GM12875 (cell line): ENCODE data around the gene FYTTD1.

Experiments
- H3K4me3 ChIP-seq: one replicate; pipeline ENCODE4 v1.5.1; 2011; ENCODE audit warnings: low read depth, low read length, control low read depth
- CTCF ChIP-seq: IDR thresholded peaks from 2 replicates; pipeline ENCODE4 v1.5.1; 2011; ENCODE audit warnings: low read depth, mild to moderate bottlenecking, control low read depth, inconsistent platforms, low read length, moderate library complexity, borderline replicate concordance; ENCODE audit not compliant: insufficient read depth

FYTTD1 gene

GRCh38 chr3:197742787-197743186, 6.9 kb upstream of the FYTTD1 start:
- H3K4me3 ChIP-seq, result no peak overlapping the region
- TF ChIP-seq CTCF, result no peak

GRCh38 chr3:197746209-197746608, 3.5 kb upstream of the FYTTD1 start:
- no peak overlapping the region for H3K4me3 ChIP-seq
- TF ChIP-seq CTCF, result no peak

DNA sequence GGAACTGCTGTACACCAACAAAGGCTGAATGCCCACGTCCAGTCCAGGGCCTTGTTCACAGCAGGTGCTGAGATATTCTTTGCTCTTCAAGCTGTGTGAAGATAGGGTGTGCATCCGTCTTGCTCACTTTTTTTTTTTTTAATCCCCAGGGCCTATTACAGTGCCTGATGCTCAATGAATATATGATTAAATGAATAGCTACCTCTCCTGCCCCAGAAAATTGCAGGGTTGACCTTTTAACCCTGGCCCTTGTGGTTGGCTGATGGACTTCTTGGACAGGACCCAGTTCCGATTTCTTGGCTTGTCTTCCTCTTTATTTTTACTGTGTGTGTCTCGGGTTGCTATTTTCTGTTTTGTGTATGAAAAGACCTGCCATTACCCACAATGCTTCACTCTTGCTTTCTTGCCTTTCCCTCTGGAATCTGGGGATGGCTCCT, 2.9 kb upstream of the FYTTD1 start:
- H3K4me3 ChIP-seq, result no peak overlapping the region
- TF ChIP-seq CTCF, result no peak

DNA sequence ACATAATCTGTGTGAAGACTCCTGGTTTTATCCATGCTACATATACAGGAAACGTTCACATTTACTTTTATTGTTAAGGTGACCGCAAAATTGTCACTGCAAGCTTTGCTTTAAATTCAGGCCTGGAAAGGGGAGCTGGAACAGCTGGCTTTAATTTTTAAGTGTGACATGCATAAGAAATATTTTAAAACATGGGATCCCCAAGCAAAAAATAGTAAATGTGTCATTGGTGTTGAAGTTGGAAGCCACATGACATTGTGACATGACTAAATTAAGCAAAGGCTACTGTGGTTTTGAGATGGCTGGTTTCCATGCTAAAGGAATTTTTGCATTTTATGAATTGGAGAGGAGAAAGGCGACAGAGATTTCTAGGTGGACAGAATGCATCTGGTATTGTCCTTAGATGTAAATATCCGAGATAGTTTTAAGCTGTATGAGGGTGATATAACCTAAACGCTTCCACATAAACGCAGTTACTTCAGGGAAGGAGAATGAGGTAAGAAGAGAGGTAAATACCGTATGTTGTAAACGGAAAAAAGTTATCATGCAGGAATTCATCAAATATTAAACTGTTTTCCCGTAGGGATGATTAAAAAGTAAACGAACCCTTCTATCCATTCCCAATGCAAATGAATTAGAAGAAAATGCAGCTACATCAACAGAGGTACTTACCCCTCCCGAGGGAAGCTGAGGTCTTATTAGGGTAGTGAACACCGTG, 927 bp upstream of the FYTTD1 start:
- TF ChIP-seq CTCF, result no peak
- peak overlapping the region; percentile 73 for H3K4me3 ChIP-seq

DNA sequence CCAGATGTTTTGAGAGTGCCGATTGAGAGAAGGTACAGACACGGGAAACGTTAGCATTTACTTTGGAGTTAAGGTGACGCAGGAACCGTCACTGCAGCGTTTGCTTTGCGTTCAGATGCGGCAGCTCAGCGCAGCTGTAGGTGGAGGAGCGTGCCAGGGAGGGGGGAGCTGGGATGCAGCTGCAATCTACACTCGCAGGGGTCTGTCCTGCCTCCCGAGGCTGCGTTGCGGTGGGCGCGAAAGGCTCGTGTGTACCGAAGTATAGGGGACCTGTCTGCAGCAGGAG, 425 bp upstream of the FYTTD1 start:
- TF ChIP-seq CTCF, result no peak

GRCh38 chr3:197750396-197750831, 731 bp downstream of the FYTTD1 start:
- TF ChIP-seq CTCF, result no peak
- peak overlapping the region; percentile 73 for H3K4me3 ChIP-seq

More for the DNA sequence above, 425 bp upstream of the FYTTD1 start:
- peak overlapping the region; percentile 73 for H3K4me3 ChIP-seq
